Measurements from ENCODE around the gene FAM13C.

Gene FAM13C

GRCh38 chr10:59300386-59300785, 62.0 kb downstream of the FAM13C start:
- H3K23ac ChIP-seq (ENCODE audit: low read depth, low read length, poor library complexity) = no peak overlapping the region
- H3K4me1 ChIP-seq (ENCODE audit: control insufficient read depth in 2 of 2, insufficient read depth in 1 of 2, low read depth in 1 of 2, low read length in 2 of 2) = peaks cover 0 to 4% of the 10 kb centered on the region in 2 donors
- no peak overlapping the region for H2BK5ac ChIP-seq (ENCODE audit: low read length)
- H3K9ac ChIP-seq (ENCODE audit: low read depth, low read length, poor library complexity) = no peak overlapping the region
- H3K4ac ChIP-seq (ENCODE audit: low read length) = no peak overlapping the region
- H3K36me3 ChIP-seq (replicated peaks in 1 of 2; ENCODE audit: control insufficient read depth in 2 of 2, insufficient read depth in 2 of 2, low read length in 2 of 2) = no peaks in the 10 kb centered on the region
- H3K27ac ChIP-seq (replicated peaks; ENCODE audit: low read length) = no peak overlapping the region
- no peaks in the 10 kb centered on the region for H3K79me1 ChIP-seq (ENCODE audit: low read depth, low read length)
- no peak overlapping the region for H3K4me3 ChIP-seq (ENCODE audit: low read length in 2 of 2)
- H2BK12ac ChIP-seq (ENCODE audit: low read length) = no peak overlapping the region
- H2BK120ac ChIP-seq (ENCODE audit: low read depth, low read length) = no peak overlapping the region
- no peak overlapping the region for H2AFZ ChIP-seq (ENCODE audit: low read length)
- no peak overlapping the region for H4K8ac ChIP-seq (ENCODE audit: low read depth, low read length)
- WGBS, 2 donors (ENCODE audit: extremely low coverage in 2 of 2, insufficient read length in 2 of 2, insufficient replicate concordance in 1 of 2) = no CpG with 5 or more reads among the region's 1 CpG
- H2BK15ac ChIP-seq (ENCODE audit: low read length) = no peak overlapping the region
- no peak for DNase-seq (ENCODE audit: low spot score)
- H3K14ac ChIP-seq (ENCODE audit: low read length) = no peak overlapping the region
- H3K4me2 ChIP-seq (ENCODE audit: insufficient read depth, low read length, poor library complexity, severe bottlenecking) = no peak overlapping the region
- no peaks in the 10 kb centered on the region for H3K9me3 ChIP-seq (replicated peaks in 1 of 2; ENCODE audit: control insufficient read depth in 2 of 2, insufficient read depth in 1 of 2, low read depth in 1 of 2, low read length in 2 of 2)
- H2AK5ac ChIP-seq (ENCODE audit: low read depth, low read length) = no peak overlapping the region
- no peaks in the 10 kb centered on the region for H3K27me3 ChIP-seq (ENCODE audit: control insufficient read depth in 3 of 3, insufficient read depth in 3 of 3, low read depth in 1 of 3, low read length in 3 of 3)
- no peak overlapping the region for H4K91ac ChIP-seq (ENCODE audit: low read depth, low read length, poor library complexity)
- H3K18ac ChIP-seq (ENCODE audit: low read length) = no peak overlapping the region

DNA sequence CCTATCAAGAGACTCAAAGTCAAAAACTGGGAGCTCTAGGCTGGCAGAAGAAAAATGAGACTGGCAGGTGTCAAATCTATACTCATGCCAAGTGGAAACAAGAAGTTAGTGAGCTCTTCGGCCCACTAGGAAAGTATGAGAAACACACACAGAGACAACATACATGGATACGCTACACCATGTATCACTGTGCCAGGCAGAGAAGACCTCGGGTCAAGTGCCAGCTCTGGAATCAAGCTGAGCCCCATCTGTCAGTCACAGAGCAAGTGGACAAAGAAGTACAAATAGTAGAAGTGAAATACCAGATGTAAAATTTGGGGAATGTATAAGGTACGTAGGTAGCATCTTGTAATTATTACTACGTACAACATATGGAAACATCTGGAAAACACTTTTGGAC, 62.4 kb downstream of the FAM13C start:
- Histone ChIP-seq H3K36me3 (replicated peaks in 1 of 2; ENCODE audit: control insufficient read depth in 2 of 2, insufficient read depth in 2 of 2, low read length in 2 of 2) (no peaks in the 10 kb centered on the region), H2AFZ (ENCODE audit: low read length) (no peak overlapping the region), H3K4me1 (ENCODE audit: control insufficient read depth in 2 of 2, insufficient read depth in 1 of 2, low read depth in 1 of 2, low read length in 2 of 2) (peaks cover 0 to 4% of the 10 kb centered on the region in 2 donors), H2BK12ac (ENCODE audit: low read length) (no peak overlapping the region), H4K91ac (ENCODE audit: low read depth, low read length, poor library complexity) (no peak overlapping the region), H2BK15ac (ENCODE audit: low read length) (no peak overlapping the region), H2BK5ac (ENCODE audit: low read length) (no peak overlapping the region), H3K18ac (ENCODE audit: low read length) (no peak overlapping the region), H3K14ac (ENCODE audit: low read length) (no peak overlapping the region), H3K4me2 (ENCODE audit: insufficient read depth, low read length, poor library complexity, severe bottlenecking) (no peak overlapping the region), H3K27me3 (ENCODE audit: control insufficient read depth in 3 of 3, insufficient read depth in 3 of 3, low read depth in 1 of 3, low read length in 3 of 3) (no peaks in the 10 kb centered on the region), H2AK5ac (ENCODE audit: low read depth, low read length) (no peak overlapping the region), H2BK120ac (ENCODE audit: low read depth, low read length) (no peak overlapping the region), H3K27ac (replicated peaks; ENCODE audit: low read length) (no peak overlapping the region), H3K9ac (ENCODE audit: low read depth, low read length, poor library complexity) (no peak overlapping the region), H3K79me1 (ENCODE audit: low read depth, low read length) (no peaks in the 10 kb centered on the region), H3K4me3 (ENCODE audit: low read length in 2 of 2) (no peak overlapping the region), H4K8ac (ENCODE audit: low read depth, low read length) (no peak overlapping the region), H3K4ac (ENCODE audit: low read length) (no peak overlapping the region), H3K9me3 (replicated peaks in 1 of 2; ENCODE audit: control insufficient read depth in 2 of 2, insufficient read depth in 1 of 2, low read depth in 1 of 2, low read length in 2 of 2) (no peaks in the 10 kb centered on the region), H3K23ac (ENCODE audit: low read depth, low read length, poor library complexity) (no peak overlapping the region)
- no peak for DNase-seq (ENCODE audit: low spot score)
- no CpG with 5 or more reads among the region's 5 CpGs for WGBS, 2 donors (ENCODE audit: extremely low coverage in 2 of 2, insufficient read length in 2 of 2, insufficient replicate concordance in 1 of 2)

DNA sequence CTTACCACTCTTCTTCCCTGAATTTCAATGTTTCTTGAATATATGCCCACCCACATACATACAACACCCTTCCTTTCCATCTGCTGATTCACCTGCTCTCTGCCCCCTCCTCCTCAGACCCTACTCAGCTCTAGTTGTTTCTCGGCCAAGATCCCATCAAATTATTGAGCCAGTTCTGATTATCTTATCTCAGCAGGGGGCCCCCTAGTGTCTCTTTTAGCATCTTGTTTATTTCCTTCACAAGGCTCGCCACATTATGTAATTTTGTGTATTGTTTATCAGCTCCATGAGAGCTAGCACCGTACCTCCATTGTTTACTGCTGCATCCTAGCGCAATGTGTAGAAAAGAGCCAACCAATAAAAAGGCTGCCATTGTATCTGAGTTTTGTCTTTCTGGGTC, 71.9 kb downstream of the FAM13C start:
- no peaks in the 10 kb centered on the region for H3K9me3 ChIP-seq (replicated peaks in 1 of 2; ENCODE audit: control insufficient read depth in 2 of 2, insufficient read depth in 1 of 2, low read depth in 1 of 2, low read length in 2 of 2)
- no peak overlapping the region for H2BK15ac ChIP-seq (ENCODE audit: low read length)
- H3K18ac ChIP-seq (ENCODE audit: low read length) = no peak overlapping the region
- H2AK5ac ChIP-seq (ENCODE audit: low read depth, low read length) = no peak overlapping the region
- no peak overlapping the region for H2BK120ac ChIP-seq (ENCODE audit: low read depth, low read length)
- WGBS, 2 donors (ENCODE audit: extremely low coverage in 2 of 2, insufficient read length in 2 of 2, insufficient replicate concordance in 1 of 2) = no CpG with 5 or more reads among the region's 4 CpGs
- H2AFZ ChIP-seq (ENCODE audit: low read length) = no peak overlapping the region
- no peaks in the 10 kb centered on the region for H3K27me3 ChIP-seq (ENCODE audit: control insufficient read depth in 3 of 3, insufficient read depth in 3 of 3, low read depth in 1 of 3, low read length in 3 of 3)
- no peak overlapping the region for H2BK12ac ChIP-seq (ENCODE audit: low read length)
- H3K23ac ChIP-seq (ENCODE audit: low read depth, low read length, poor library complexity) = no peak overlapping the region
- no peak overlapping the region for H3K4ac ChIP-seq (ENCODE audit: low read length)
- H3K4me1 ChIP-seq (ENCODE audit: control insufficient read depth in 2 of 2, insufficient read depth in 1 of 2, low read depth in 1 of 2, low read length in 2 of 2) = peaks cover 0 to 7% of the 10 kb centered on the region in 2 donors
- DNase-seq (ENCODE audit: low spot score) = no peak
- H3K14ac ChIP-seq (ENCODE audit: low read length) = no peak overlapping the region
- H4K91ac ChIP-seq (ENCODE audit: low read depth, low read length, poor library complexity) = no peak overlapping the region
- no peak overlapping the region for H3K4me3 ChIP-seq (ENCODE audit: low read length in 2 of 2)
- no peak overlapping the region for H3K4me2 ChIP-seq (ENCODE audit: insufficient read depth, low read length, poor library complexity, severe bottlenecking)
- no peaks in the 10 kb centered on the region for H3K36me3 ChIP-seq (replicated peaks in 1 of 2; ENCODE audit: control insufficient read depth in 2 of 2, insufficient read depth in 2 of 2, low read length in 2 of 2)
- H4K8ac ChIP-seq (ENCODE audit: low read depth, low read length) = no peak overlapping the region
- H3K27ac ChIP-seq (replicated peaks; ENCODE audit: low read length) = no peak overlapping the region
- H3K79me1 ChIP-seq (ENCODE audit: low read depth, low read length) = no peaks in the 10 kb centered on the region
- H2BK5ac ChIP-seq (ENCODE audit: low read length) = no peak overlapping the region
- no peak overlapping the region for H3K9ac ChIP-seq (ENCODE audit: low read depth, low read length, poor library complexity)

DNA sequence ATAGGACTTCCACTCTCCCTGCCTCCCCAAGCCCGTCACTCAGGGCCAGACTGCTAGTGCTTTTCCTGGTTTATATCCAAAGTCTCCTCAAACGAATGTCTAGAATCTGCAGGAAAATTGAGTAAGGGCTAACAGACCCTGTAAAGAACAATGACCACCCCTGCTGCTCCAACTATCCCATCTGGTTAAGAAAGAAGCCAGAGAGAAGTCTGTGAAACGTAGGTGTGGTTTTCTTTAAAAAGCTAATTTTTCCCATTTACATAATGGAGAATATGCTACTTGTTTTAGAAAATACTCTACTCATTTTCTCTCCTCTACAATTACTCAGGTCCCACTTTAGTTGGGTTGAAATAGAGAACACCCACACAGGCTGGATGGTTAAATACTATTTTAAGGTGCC, 72.5 kb downstream of the FAM13C start:
- H2AK5ac ChIP-seq (ENCODE audit: low read depth, low read length) = no peak overlapping the region
- no peak overlapping the region for H3K23ac ChIP-seq (ENCODE audit: low read depth, low read length, poor library complexity)
- no peak overlapping the region for H4K8ac ChIP-seq (ENCODE audit: low read depth, low read length)
- H3K18ac ChIP-seq (ENCODE audit: low read length) = peak overlapping the region; percentile 37
- no peak overlapping the region for H2BK120ac ChIP-seq (ENCODE audit: low read depth, low read length)
- H2AFZ ChIP-seq (ENCODE audit: low read length) = no peak overlapping the region
- no peak overlapping the region for H2BK15ac ChIP-seq (ENCODE audit: low read length)
- H3K4ac ChIP-seq (ENCODE audit: low read length) = no peak overlapping the region
- no peak overlapping the region for H3K4me3 ChIP-seq (ENCODE audit: low read length in 2 of 2)
- no peaks in the 10 kb centered on the region for H3K36me3 ChIP-seq (replicated peaks in 1 of 2; ENCODE audit: control insufficient read depth in 2 of 2, insufficient read depth in 2 of 2, low read length in 2 of 2)
- H2BK12ac ChIP-seq (ENCODE audit: low read length) = no peak overlapping the region
- DNase-seq (ENCODE audit: low spot score) = no peak
- no peak overlapping the region for H3K27ac ChIP-seq (replicated peaks; ENCODE audit: low read length)
- no peak overlapping the region for H2BK5ac ChIP-seq (ENCODE audit: low read length)
- H3K9ac ChIP-seq (ENCODE audit: low read depth, low read length, poor library complexity) = no peak overlapping the region
- H3K4me2 ChIP-seq (ENCODE audit: insufficient read depth, low read length, poor library complexity, severe bottlenecking) = no peak overlapping the region
- no peaks in the 10 kb centered on the region for H3K9me3 ChIP-seq (replicated peaks in 1 of 2; ENCODE audit: control insufficient read depth in 2 of 2, insufficient read depth in 1 of 2, low read depth in 1 of 2, low read length in 2 of 2)
- no peak overlapping the region for H4K91ac ChIP-seq (ENCODE audit: low read depth, low read length, poor library complexity)
- no peaks in the 10 kb centered on the region for H3K27me3 ChIP-seq (ENCODE audit: control insufficient read depth in 3 of 3, insufficient read depth in 3 of 3, low read depth in 1 of 3, low read length in 3 of 3)
- H3K79me1 ChIP-seq (ENCODE audit: low read depth, low read length) = no peaks in the 10 kb centered on the region
- peaks cover 0 to 7% of the 10 kb centered on the region in 2 donors for H3K4me1 ChIP-seq (ENCODE audit: control insufficient read depth in 2 of 2, insufficient read depth in 1 of 2, low read depth in 1 of 2, low read length in 2 of 2)
- no CpG with 5 or more reads among the region's 3 CpGs for WGBS, 2 donors (ENCODE audit: extremely low coverage in 2 of 2, insufficient read length in 2 of 2, insufficient replicate concordance in 1 of 2)
- no peak overlapping the region for H3K14ac ChIP-seq (ENCODE audit: low read length)

Data from neuronal stem cell (in vitro differentiated cells).